ENCODE results near the gene EIF4G2.

EIF4G2 gene

DNA sequence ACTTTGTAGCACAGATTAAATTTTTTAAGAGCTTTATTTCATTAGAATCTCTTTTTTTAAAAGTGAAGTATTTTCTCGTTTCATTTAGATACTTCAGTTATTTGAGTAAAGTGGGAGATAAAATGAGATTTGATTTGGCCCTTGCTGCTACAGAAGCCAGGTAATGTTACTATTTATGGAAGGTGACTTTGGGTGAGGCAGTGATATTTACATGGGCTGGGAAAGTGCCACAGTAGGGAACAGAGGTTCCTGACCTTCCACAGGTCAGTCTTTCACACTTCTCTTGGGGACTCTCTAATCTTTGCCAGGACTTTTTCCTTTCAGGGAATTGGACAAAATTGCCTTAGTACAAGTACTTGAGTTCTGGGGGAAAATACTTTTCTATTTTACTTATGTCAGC lies 37.3 kb downstream of the EIF4G2 start:
- DNase-seq (ENCODE audit: low read depth, low spot score) = no peak

DNA sequence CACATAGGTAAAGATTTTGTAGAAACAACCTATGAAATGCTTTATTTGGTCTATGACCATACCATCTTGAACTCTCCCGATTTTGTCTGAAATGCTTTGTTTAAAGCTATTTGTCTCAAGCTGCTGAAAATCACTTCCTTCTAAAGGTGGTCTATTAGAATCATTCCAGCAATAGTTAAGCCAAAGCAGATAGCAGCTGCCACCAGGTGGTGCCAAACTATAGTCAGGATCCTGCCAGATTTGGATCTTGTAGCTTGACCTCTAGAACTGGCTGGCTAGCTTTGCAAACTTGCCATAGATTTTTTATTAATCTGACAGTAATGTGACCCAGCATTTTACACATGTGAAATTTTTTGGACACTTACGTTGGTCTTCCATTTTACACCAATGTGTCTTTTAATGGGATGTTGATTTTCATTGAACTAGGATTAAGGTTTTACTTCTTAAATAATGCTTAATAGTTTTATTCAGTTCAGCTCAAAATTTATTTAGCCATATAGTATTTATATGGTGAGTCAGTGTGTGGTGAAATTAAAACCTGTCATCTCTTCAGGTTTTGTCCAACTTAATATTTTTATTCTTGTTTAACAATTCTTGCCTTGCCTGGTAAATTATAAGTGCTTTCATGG lies 38.0 kb downstream of the EIF4G2 start:
- no peak for DNase-seq (ENCODE audit: low read depth, low spot score)

DNA sequence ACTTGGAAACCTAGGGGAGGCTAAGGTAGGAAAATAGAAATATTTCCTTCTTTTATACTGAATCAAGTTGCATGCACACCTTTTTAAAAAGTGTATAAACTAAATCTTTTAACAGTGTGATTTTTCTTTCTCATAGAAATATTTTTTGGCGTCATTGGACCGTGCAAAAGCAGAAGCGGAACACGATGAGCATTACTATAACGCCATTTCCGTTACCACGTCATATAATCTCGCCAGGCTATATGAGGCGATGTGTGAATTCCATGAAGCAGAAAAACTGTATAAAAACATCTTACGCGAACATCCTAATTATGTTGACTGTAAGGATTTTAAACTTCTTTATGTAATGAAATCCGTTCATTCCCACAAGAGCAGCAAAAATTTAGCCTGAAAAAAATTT lies 44.3 kb downstream of the EIF4G2 start:
- no peak for DNase-seq (ENCODE audit: low read depth, low spot score)

DNA sequence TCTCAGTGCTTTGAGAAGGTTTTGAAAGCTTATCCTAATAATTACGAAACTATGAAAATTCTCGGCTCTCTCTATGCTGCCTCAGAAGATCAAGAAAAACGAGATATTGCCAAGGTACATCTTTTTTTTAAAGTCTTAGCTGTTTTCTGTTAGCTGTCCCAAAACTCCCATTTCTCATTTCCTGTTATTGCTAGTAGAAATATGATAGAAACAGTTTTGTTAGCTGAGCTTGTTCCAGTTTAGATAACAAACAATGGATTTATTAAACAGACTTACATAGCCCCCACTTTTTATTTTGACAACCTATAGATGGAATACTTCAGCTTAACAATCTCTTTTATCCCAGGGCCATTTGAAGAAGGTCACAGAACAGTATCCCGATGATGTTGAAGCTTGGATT lies 45.0 kb downstream of the EIF4G2 start:
- DNase-seq (ENCODE audit: low read depth, low spot score) = no peak

DNA sequence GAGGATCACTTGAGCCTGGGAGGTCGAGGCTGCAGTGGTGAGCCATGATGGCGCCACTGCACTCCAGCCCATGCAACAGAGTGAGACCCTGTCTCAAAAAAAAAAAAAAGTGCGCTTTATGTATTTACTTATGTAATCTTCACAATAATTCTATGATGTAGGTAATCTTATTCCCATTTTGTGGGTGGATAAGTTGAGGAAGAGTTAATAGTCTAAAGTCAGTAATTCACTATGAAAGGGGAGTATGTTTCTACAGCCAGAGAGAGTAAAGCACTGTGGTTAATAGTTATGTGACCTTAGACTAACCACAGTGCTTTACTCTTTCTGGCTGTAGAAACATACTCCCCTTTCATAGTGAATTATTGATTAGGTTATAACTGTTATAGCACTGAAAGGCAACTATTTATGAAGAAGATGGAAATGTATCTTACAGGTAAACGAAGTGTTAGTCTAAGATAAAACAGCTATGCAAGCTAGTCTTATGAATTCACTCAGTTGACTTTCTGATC lies 45.8 kb downstream of the EIF4G2 start:
- no peak for DNase-seq (ENCODE audit: low read depth, low spot score)

DNA sequence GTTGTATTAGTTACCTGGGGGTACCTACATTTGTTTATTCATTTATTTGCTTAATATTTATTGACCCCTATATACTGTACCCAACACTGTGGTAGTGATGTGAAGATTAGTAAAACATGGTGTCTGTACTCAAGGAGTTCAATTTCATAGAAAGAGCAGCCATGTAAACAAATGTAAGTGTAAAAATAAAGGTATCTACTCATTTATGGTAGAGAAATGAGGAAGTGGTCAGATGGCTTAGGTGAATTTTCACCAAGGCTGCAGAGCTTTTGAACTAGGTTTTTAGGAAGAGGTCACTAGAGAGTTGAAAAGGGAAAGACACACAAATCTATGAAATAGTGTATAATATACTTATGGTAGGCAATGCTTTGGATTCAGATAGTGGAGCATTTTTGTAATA lies 46.5 kb downstream of the EIF4G2 start:
- no peak for DNase-seq (ENCODE audit: low read depth, low spot score)

DNA sequence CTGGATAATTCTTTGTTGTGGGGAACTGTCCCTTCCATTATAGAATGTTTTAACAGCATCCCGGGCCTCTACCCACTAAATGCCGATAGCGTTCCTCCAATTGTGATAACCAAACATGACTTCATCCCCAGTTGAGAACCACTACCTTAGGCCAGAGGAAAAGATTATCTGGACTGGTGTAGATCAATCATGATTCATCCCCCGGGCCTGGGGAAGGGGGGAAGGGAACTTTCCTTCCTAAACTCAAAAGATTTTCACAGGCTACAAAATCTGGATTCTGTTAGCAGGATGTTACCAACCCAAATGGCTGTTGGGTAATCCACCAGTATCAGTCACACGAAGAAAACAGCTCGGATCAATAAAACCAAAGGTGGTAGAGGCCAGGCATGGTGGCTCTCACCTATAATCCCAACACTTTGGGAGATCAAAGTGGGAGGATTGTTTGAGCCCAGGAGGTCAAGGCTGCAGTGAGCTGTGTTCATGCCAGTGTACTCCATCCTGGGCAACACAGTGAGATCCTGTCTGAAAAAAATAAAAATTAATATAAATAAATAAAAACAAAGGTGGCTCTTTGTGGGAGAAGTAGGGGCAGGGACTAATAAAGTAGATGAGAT lies 47.5 kb downstream of the EIF4G2 start:
- DNase-seq (ENCODE audit: low read depth, low spot score) = no peak

DNA sequence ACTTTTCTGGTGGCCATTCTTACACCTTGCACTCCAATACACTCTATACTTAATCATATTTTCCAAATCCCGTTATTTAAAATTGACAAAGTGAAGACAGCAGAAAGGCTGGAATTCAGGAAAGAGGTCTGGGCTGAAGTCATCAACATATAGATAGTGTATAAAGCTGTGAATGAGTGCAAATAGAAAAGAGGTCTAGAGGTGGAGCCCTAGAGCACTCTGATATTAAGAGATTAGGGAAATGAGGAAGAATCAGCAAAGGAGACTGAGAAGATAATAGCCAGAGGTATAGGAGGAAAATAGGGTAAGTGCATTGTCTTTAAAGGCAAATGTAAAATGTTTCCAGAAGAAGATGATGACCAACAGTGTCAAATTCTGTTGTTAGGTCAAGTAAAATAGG lies 49.8 kb downstream of the EIF4G2 start:
- no peak for DNase-seq (ENCODE audit: low read depth, low spot score)

DNA sequence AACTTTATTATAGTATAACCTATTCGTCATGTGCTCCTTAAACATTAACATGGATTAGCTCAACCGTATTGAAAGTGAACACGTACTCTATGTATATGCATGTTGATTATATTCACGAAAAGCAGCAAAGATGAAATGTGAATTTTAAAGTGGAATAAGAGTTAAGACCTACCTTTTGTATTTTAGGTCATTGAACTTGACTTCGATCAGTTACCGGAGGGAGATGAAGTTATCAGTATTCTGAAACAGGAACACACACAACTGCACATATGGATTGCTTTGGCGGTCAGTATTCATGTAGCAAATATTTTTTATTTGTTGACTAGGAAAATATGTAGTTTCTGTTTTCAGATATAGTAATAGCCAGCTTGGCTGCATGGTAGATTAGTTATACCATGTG lies 56.2 kb downstream of the EIF4G2 start:
- DNase-seq (ENCODE audit: low read depth, low spot score) = no peak

DNA sequence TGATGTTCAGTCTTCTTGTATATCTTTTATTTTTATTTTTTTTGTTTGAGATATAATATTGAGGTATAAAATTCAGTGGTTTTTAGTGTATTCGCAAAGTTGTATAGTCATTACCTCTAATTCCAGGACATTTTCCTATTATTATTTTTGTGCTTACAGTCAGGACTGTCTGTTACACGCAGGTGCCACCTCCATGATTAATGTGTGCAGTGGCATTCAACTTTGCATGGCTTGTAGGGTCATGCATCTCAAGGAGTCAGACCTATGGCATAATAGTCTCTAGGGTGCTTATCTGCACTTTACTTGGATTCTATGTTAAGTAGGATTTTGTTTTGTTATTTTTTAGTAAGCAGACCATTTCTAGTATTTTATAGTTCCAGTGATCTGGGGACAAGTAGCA lies 56.7 kb downstream of the EIF4G2 start:
- DNase-seq (ENCODE audit: low read depth, low spot score) = no peak

DNA sequence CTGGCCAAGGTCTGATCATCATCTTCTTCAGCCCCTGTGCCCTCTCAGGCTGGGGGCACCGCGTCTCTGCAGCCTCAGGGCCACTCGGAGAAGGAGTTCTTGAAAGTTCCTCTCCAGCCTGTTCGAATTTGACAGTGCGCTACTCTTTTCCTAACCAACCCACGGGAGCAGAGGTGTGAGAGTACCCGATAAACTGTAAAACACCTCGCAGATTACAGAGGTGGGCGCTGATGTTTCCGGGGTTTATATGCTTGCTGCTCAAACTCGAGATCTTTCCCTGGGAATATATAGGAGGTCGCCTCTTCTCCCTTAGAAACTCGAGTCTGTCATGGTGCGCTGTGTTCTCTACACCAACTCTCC lies 57.2 kb downstream of the EIF4G2 start:
- DNase-seq (ENCODE audit: low read depth, low spot score) = no peak

DNA sequence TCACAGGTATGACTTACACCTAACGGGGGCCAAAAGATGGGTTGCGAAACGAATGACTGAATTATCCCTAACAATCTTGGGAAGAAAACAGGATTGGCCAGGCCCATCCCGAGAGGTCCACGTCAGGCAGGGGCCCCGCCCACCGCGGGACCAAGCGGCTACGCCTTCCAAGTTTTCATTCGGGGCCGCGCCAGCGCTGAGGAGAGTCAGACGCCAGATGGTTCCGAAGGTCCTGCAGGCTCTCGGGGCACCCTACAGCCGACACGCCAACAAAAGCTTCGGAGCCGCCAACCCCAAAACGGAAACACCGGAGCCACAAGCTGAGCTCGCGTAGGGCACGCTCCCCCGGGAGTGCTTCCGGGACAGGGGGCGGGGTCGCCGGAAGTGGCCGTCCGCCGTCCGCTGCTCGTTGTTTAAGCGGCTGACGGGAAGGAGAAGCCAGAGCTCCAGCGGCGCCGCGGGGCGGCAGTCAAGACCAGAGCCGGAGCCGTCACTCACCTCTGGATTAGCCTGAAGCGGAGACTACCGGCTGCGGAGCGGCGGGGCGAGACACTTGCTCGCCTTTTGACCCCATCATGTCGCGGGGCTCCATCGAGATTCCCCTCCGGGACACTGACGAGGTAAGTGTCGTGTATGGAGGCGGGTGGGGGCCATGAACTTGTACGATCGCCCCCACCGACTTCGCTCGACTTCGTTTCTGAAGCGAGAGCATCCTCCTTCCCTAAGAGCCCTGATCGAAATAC lies 57.7 kb downstream of the EIF4G2 start, which contains the start of gene CTR9:
TSS of gene CTR9 (plus strand) at position 409 of the 743 bp plus-strand sequence. CDS start at position 576, 167 bp downstream.
- peak; percentile 77 for DNase-seq (ENCODE audit: low read depth, low spot score)

DNA sequence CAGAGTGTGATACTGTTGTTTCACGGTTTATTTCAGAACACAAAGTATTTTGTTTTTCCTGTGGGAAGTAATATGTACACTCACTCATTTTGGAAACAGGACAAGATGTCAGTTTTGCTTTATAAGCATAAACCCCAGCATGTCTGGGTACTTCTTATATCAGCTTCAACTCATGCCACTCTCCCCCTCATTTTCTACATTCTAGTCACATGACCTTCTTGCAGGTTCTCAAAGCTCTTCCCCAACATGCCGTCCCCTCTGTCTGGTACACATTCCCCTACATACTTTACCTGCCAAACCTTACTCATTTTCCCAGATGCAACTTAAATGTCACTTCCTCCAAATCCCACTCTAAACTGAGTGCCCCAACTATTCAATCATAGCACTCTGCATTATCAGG lies 59.2 kb downstream of the EIF4G2 start:
- no peak for DNase-seq (ENCODE audit: low read depth, low spot score)

DNA sequence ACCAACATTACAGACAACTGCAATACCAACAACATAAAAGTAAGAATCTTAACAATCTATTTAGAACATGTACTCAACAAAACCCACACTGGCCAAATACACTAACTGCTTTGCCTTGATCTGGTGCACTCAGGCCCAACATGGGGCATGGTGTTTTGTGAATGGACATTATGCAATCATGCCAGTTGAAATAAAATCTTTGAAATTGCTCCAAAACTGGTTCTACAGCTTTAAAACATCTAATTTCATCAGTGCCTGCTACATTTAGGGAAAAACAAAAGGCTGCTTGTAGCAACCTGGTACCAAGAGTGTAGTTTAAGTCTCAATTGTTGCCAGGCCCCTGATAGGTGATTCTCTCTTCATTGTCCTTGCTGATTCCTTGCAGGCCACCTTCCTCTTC lies 61.0 kb downstream of the EIF4G2 start:
- no peak for DNase-seq (ENCODE audit: low read depth, low spot score)
